Parathyroid adenoma (tissue), 2 donors: ENCODE results near the gene COL4A2.
A peak's percentile ranks its signal among the peaks of the same experiment; 100 is the strongest.

ENCODE experiments used
- H2AFZ ChIP-seq: fragments of 300-600 bp; sonication (generic); one replicate; pipeline ENCODE4 v1.7.0; 2017; ENCODE audit warnings: antibody characterized with exemption, mild to moderate bottlenecking
- H3K27ac ChIP-seq: fragments of 300-600 bp; sonication (generic); one replicate; pipeline ENCODE4 v1.7.0; 2017
- H3K27me3 ChIP-seq: fragments of 300-600 bp; sonication (generic); one replicate; pipeline ENCODE4 v1.7.0; 2017; ENCODE audit warnings: low read length; ENCODE audit not compliant: control insufficient read depth, insufficient read depth
- H3K36me3 ChIP-seq: fragments of 300-600 bp; sonication (generic); one replicate; pipeline ENCODE4 v1.7.0; 2017; ENCODE audit warnings: low read length; ENCODE audit not compliant: control insufficient read depth, insufficient read depth
- H3K4me1 ChIP-seq: fragments of 300-600 bp; sonication (generic); one replicate; pipeline ENCODE4 v1.7.0; 2017; ENCODE audit warnings: control low read depth
- H3K4me2 ChIP-seq: fragments of 300-600 bp; sonication (generic); one replicate; pipeline ENCODE4 v1.7.0; 2017; ENCODE audit warnings: low read length
- H3K4me3 ChIP-seq: fragments of 300-600 bp; sonication (generic); one replicate; pipeline ENCODE4 v1.7.0; 2017; ENCODE audit warnings: low read depth, low read length
- H3K79me2 ChIP-seq: fragments of 300-600 bp; sonication (generic); one replicate; pipeline ENCODE4 v1.7.0; 2017; ENCODE audit warnings: control low read depth
- H3K9ac ChIP-seq: fragments of 300-600 bp; sonication (generic); one replicate; pipeline ENCODE4 v1.7.0; 2017; ENCODE audit warnings: mild to moderate bottlenecking
- H3K9me3 ChIP-seq: fragments of 300-600 bp; sonication (generic); one replicate; pipeline ENCODE4 v1.7.0; 2017; ENCODE audit warnings: low read length; ENCODE audit not compliant: control insufficient read depth
- TF ChIP-seq, protein P1 (sequence below): fragments of 300-600 bp; sonication (generic); IDR thresholded peaks from one replicate; pipeline ENCODE4 v1.7.0; 2017; ENCODE audit warnings: antibody characterized with exemption, mild to moderate bottlenecking
- donor health status: primary hyperparathyroidism.

Gene COL4A2

DNA sequence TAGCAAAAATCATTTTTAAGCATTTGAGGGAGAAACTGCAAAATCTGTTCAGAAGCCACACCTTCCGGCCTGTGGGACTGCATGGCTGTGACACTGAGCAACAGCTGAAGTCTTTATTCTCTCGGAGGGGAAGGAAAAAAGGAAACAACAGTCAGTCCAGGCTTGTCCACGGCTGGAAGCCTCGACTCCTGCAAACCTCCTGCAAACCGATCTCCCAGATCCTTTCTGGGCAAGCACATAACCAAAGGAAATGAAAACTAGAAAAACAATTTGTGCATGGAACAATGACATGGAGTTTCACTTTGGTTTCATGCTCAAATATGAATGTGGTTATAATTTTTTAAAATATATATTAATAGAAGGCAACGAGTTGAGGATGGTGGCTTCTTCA, 1.1 kb upstream of the COL4A2 start:
- Histone ChIP-seq H3K4me1 (no peaks in the 10 kb centered on the region), H3K4me2 (peak overlapping the region; percentile 24), H3K27me3 (peaks cover 2% of the 10 kb centered on the region), H3K4me3 (peak overlapping the region; percentile 49), H3K27ac (peak overlapping the region; percentile 32), H3K9me3 (no peaks in the 10 kb centered on the region), H2AFZ (no peak overlapping the region), H3K79me2 (no peaks in the 10 kb centered on the region), H3K9ac (no peak overlapping the region), H3K36me3 (no peaks in the 10 kb centered on the region)
- TF ChIP-seq, protein P1, sequence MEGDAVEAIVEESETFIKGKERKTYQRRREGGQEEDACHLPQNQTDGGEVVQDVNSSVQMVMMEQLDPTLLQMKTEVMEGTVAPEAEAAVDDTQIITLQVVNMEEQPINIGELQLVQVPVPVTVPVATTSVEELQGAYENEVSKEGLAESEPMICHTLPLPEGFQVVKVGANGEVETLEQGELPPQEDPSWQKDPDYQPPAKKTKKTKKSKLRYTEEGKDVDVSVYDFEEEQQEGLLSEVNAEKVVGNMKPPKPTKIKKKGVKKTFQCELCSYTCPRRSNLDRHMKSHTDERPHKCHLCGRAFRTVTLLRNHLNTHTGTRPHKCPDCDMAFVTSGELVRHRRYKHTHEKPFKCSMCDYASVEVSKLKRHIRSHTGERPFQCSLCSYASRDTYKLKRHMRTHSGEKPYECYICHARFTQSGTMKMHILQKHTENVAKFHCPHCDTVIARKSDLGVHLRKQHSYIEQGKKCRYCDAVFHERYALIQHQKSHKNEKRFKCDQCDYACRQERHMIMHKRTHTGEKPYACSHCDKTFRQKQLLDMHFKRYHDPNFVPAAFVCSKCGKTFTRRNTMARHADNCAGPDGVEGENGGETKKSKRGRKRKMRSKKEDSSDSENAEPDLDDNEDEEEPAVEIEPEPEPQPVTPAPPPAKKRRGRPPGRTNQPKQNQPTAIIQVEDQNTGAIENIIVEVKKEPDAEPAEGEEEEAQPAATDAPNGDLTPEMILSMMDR, result no peak

DNA sequence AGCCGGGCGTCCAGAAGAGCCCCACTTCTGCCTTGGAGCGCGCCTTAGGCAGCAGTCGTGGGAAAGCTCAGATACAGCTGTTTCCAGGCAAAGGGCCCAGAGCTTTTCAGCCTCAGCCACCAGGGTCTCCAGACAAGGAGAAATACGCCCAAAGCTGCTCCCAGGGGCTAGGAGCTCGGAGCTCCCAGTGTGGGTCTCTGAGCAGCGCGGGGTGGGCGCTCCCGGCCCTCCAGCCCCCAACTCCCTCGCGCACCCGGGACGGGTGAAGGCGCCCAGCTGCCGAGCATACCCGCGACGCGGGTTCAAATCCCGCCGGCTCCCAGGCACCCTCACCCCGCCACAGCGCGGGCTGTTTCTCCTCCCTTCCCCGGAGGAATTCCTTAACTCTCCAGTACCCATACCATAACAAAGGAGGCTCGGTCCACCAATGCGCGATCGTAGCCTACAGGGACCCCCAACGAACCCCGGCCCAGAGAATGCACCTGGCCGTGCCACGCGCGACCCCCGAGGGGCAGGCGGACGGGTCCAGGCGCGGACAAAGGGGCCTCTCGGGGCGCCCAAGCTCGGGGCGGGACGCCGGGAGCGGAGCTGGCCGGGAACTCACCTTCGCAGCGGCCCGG, 634 bp upstream of the COL4A2 start:
- Histone ChIP-seq H3K9me3 (no peaks in the 10 kb centered on the region), H3K27ac (peak overlapping the region; percentile 60), H3K9ac (no peak overlapping the region), H3K27me3 (peaks cover 2% of the 10 kb centered on the region), H3K79me2 (no peaks in the 10 kb centered on the region), H3K4me3 (peak overlapping the region; percentile 49), H3K4me1 (no peaks in the 10 kb centered on the region), H3K36me3 (no peaks in the 10 kb centered on the region), H2AFZ (peak overlapping the region; percentile 38), H3K4me2 (peak overlapping the region; percentile 80)
- TF ChIP-seq, protein P1, result no peak

GRCh38 chr13:110307767-110308655, 927 bp downstream of the COL4A2 start:
- no peaks in the 10 kb centered on the region for H3K9me3 ChIP-seq
- H3K27me3 ChIP-seq, result peaks cover 2% of the 10 kb centered on the region
- H3K4me2 ChIP-seq, result peak overlapping the region; percentile 80
- H3K4me1 ChIP-seq, result no peaks in the 10 kb centered on the region
- H3K27ac ChIP-seq, result peak overlapping the region; percentile 60
- TF ChIP-seq, protein P1, result no peak
- H3K9ac ChIP-seq, result no peak overlapping the region
- no peaks in the 10 kb centered on the region for H3K79me2 ChIP-seq
- H3K4me3 ChIP-seq, result peak overlapping the region; percentile 49
- no peaks in the 10 kb centered on the region for H3K36me3 ChIP-seq
- no peak overlapping the region for H2AFZ ChIP-seq

- H3K27me3 ChIP-seq, result peaks cover 2% of the 10 kb centered on the region
- H3K4me1 ChIP-seq, result no peaks in the 10 kb centered on the region
- H3K79me2 ChIP-seq, result no peaks in the 10 kb centered on the region
- H3K9ac ChIP-seq, result no peak overlapping the region
- H2AFZ ChIP-seq, result no peak overlapping the region
- H3K27ac ChIP-seq, result peak overlapping the region; percentile 60
- no peaks in the 10 kb centered on the region for H3K36me3 ChIP-seq
- H3K4me3 ChIP-seq, result peak overlapping the region; percentile 49
- H3K4me2 ChIP-seq, result peak overlapping the region; percentile 80
- TF ChIP-seq, protein P1, result no peak
- no peaks in the 10 kb centered on the region for H3K9me3 ChIP-seq
Observed at GRCh38 chr13:110308656-110309359, 1.7 kb downstream of the COL4A2 start.
